ENCODE data around the gene ATF7IP2. TPM values are rescaled to one million over a fixed set of nuclear protein-coding genes. Genes with fewer than 3 reads are reported as not detected.

Gene ATF7IP2
- total and polyA plus RNA-seq, 10 of the 15 experiments (the other 5 are each of a cell fraction or from before 2014, with no cell fraction given): 24.6 to 82.1 (median 51.9) TPM

DNA sequence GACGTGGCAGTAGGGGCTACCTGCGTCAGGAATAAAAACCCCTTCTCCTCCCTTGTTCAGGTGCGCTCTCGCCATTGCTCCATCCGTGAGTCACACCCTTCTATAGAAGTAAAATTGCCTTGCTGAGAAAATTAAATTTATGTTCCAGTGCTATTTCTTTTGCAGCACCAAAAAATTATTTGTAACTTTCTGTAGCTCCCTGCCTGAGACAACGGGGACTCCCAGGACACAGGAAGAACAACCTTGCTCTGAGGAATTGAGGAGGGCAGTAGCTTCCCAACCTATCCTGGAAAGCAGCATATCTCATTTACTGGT, 109.1 kb downstream of the ATF7IP2 start:
- in situ Hi-C loops (cut with MboI): no loop called here

More for the DNA sequence above, 109.1 kb downstream of the ATF7IP2 start:
- peaks cover 3% of the 10 kb centered on the region; the same call in 2 of the 3 replicates for H3K9me3 ChIP-seq (replicated peaks; ENCODE audit: control insufficient read depth, insufficient read depth, low read length)
- H2AFZ ChIP-seq (ENCODE audit: control insufficient read depth, low read depth, low read length): no peak overlapping the region
- no peaks in the 10 kb centered on the region for H3K27me3 ChIP-seq (replicated peaks in 1 of 2; ENCODE audit: control insufficient read depth in 2 of 2, insufficient read depth in 2 of 2, low read length in 1 of 2)
- no peak overlapping the region for H3K27ac ChIP-seq (ENCODE audit: control insufficient read depth, insufficient read depth)
- no peak overlapping the region for H3K4me3 ChIP-seq
- ChIA-PET CTCF (interaction anchor here (1.2 kb wide), 1 partner anchor 26 kb away, joined by 3 read pairs; no protein-coding TSS in a partner anchor), RAD21 (ENCODE audit: unreplicated experiment) (no interaction called here), SMC1A (ENCODE audit: uncharacterized antibody, unreplicated experiment) (interaction anchor here (1.6 kb wide), 1 partner anchor 67 kb away, joined by 3 read pairs; no protein-coding TSS in a partner anchor), POLR2A (no interaction called here)
- intact Hi-C loops (cut with micrococcal nuclease; ENCODE audit: unreplicated experiment): no loop called here
- FAIRE-seq: no peak
- H3K4me1 ChIP-seq (ENCODE audit: control insufficient read depth, insufficient read depth, low read length): no peaks in the 10 kb centered on the region
- no peaks in the 10 kb centered on the region for H3K36me3 ChIP-seq (ENCODE audit: control insufficient read depth in 2 of 2, insufficient read depth in 2 of 2, low read length in 1 of 2)
- BruUV-seq (replicated peaks): no TSS peak
- H3K9ac ChIP-seq (ENCODE audit: control insufficient read depth, insufficient read depth, low read length): no peak overlapping the region
- no peak overlapping the region for H3K4me2 ChIP-seq (ENCODE audit: control insufficient read depth, insufficient read depth)
- TF ChIP-seq POU2F2 (IDR thresholded peaks at IDR 0.05; ENCODE audit: borderline replicate concordance, low read depth, low read length) (no peak), EGR1 (IDR thresholded peaks at IDR 0.05; ENCODE audit: borderline replicate concordance in 1 of 2, low read depth in 2 of 2, low read length in 2 of 2) (no peak), ESRRA (IDR thresholded peaks at IDR 0.05; ENCODE audit: low read length) (no peak), KLF5 (IDR thresholded peaks at IDR 0.05; ENCODE audit: partially characterized antibody) (peak; percentile 51), KAT2A (conservative IDR thresholded peaks at IDR 0.05; ENCODE audit: control insufficient read depth, low read depth, low read length) (no peak), CBX5 (IDR thresholded peaks at IDR 0.05; ENCODE audit: low read depth) (peak; percentile 56; the same call in 1 of the 2 replicates)
- TF ChIP-seq, protein P1, sequence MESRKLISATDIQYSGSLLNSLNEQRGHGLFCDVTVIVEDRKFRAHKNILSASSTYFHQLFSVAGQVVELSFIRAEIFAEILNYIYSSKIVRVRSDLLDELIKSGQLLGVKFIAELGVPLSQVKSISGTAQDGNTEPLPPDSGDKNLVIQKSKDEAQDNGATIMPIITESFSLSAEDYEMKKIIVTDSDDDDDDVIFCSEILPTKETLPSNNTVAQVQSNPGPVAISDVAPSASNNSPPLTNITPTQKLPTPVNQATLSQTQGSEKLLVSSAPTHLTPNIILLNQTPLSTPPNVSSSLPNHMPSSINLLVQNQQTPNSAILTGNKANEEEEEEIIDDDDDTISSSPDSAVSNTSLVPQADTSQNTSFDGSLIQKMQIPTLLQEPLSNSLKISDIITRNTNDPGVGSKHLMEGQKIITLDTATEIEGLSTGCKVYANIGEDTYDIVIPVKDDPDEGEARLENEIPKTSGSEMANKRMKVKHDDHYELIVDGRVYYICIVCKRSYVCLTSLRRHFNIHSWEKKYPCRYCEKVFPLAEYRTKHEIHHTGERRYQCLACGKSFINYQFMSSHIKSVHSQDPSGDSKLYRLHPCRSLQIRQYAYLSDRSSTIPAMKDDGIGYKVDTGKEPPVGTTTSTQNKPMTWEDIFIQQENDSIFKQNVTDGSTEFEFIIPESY (IDR thresholded peaks at IDR 0.05): peak; percentile 67; the same call in 1 of the 2 replicates
- H4K20me1 ChIP-seq (ENCODE audit: control insufficient read depth, insufficient read depth): no peaks in the 10 kb centered on the region
- 38% methylated on average over 6 of the region's 6 CpGs for WGBS (ENCODE audit: insufficient coverage, insufficient replicate concordance, low lambda C conversion rate, missing lambda C conversion rate)
- H3K79me2 ChIP-seq (ENCODE audit: control insufficient read depth, insufficient read depth, low read length): no peaks in the 10 kb centered on the region
- no peak for DNase-seq (ENCODE audit: low read depth, low spot score)
- ATAC-seq: no peak

Measured in GM12878 (cell line).